Islet of Langerhans (tissue), 1 donor: ENCODE measurements around the gene TSPYL2.

Experiments used
- FAIRE-seq: peaks from one replicate; lab custom pipeline; 2011; peaks lifted over from hg19 to GRCh38; lab: Jason Lieb, UNC

Gene TSPYL2

GRCh38 chrX:53080628-53081580 is 1.3 kb upstream of the TSPYL2 start:
- FAIRE-seq: peak; percentile 61

- FAIRE-seq: no peak
These were observed 828 bp downstream of the TSPYL2 start for GRCh38 chrX:53082773-53083616.

- no peak for FAIRE-seq
These were observed 1.9 kb downstream of the TSPYL2 start for GRCh38 chrX:53084043-53084570.

GRCh38 chrX:53084863-53085262 is 2.7 kb downstream of the TSPYL2 start:
- no peak for FAIRE-seq

GRCh38 chrX:53085661-53086229 is 3.6 kb downstream of the TSPYL2 start:
- FAIRE-seq: no peak

- peak; percentile 36 for FAIRE-seq
These were observed 4.3 kb downstream of the TSPYL2 start for GRCh38 chrX:53086464-53086863.

- FAIRE-seq: no peak
These were observed 5.2 kb downstream of the TSPYL2 start for GRCh38 chrX:53087388-53087831.

- FAIRE-seq: peak; percentile 99
These were observed 6.2 kb downstream of the TSPYL2 start for GRCh38 chrX:53088136-53088974.

- peak; percentile 100 for FAIRE-seq
These were observed 7.2 kb downstream of the TSPYL2 start for GRCh38 chrX:53089224-53089842.

GRCh38 chrX:53089925-53090324 is 7.8 kb downstream of the TSPYL2 start:
- no peak for FAIRE-seq

- no peak for FAIRE-seq
These were observed 9.2 kb downstream of the TSPYL2 start for GRCh38 chrX:53091354-53091753.

- peak; percentile 64 for FAIRE-seq
These were observed 11.0 kb downstream of the TSPYL2 start for GRCh38 chrX:53093177-53093655.

- peak; percentile 100 for FAIRE-seq
These were observed 11.8 kb downstream of the TSPYL2 start, which contains the start of gene KANTR for GRCh38 chrX:53093748-53094581. TSS of gene KANTR (plus strand) at chrX:53094142. CDS start at chrX:53124273, 30,131 bp downstream.

- no peak for FAIRE-seq
These were observed 12.4 kb downstream of the TSPYL2 start for GRCh38 chrX:53094582-53094905.

GRCh38 chrX:53095796-53096195 is 13.6 kb downstream of the TSPYL2 start:
- no peak for FAIRE-seq

GRCh38 chrX:53114864-53115549 is 32.8 kb downstream of the TSPYL2 start:
- no peak for FAIRE-seq

GRCh38 chrX:53115550-53115874 is 33.3 kb downstream of the TSPYL2 start:
- FAIRE-seq: no peak

- no peak for FAIRE-seq
These were observed 33.9 kb downstream of the TSPYL2 start for GRCh38 chrX:53116101-53116500.

- no peak for FAIRE-seq
These were observed 39.8 kb downstream of the TSPYL2 start for GRCh38 chrX:53122013-53122412.
